GM23338 (cell line): ENCODE measurements around the gene KCNK10. TPM values are rescaled to one million over a fixed set of nuclear protein-coding genes. Genes with fewer than 3 reads are reported as not detected.

Source experiments
- ATAC-seq: fragments of 200-7000 bp; cut with Tn5 transposase; 3 replicates; pipeline ENCODE4 v1.9.1; 2020
- DNase-seq: peaks from one replicate; pipeline ENCODE4 v3.0.0-alpha.2; 2015; ENCODE audit warnings: low spot score
- H2AFZ ChIP-seq: fragments of 200-600 bp; sonication (generic); 2 replicates; pipeline ENCODE4 v1.8.0; 2016; ENCODE audit warnings: antibody characterized with exemption, mild to moderate bottlenecking, moderate library complexity
- H3F3A ChIP-seq: fragments of 200-600 bp; sonication (generic); replicated peaks from 2 replicates; pipeline ENCODE4 v1.8.0; 2017; ENCODE audit warnings: antibody characterized with exemption, mixed run types, low read depth
- H3K27ac ChIP-seq: fragments of 200-600 bp; sonication (generic); 2 replicates; pipeline ENCODE4 v1.6.1; 2016; ENCODE audit warnings: low read depth
- H3K27me3 ChIP-seq: fragments of 200-600 bp; sonication (generic); 2 replicates; pipeline ENCODE4 v1.8.0; 2016; ENCODE audit warnings: mild to moderate bottlenecking, mixed run types, moderate library complexity; ENCODE audit not compliant: insufficient read depth
- H3K36me3 ChIP-seq: fragments of 200-600 bp; sonication (generic); 2 replicates; pipeline ENCODE4 v1.8.0; 2016; ENCODE audit warnings: mild to moderate bottlenecking; ENCODE audit not compliant: insufficient read depth
- H3K4me1 ChIP-seq: fragments of 200-600 bp; sonication (generic); 2 replicates; pipeline ENCODE4 v1.8.0; 2016; ENCODE audit warnings: mild to moderate bottlenecking, moderate library complexity; ENCODE audit not compliant: insufficient read depth
- H3K4me2 ChIP-seq: fragments of 200-600 bp; sonication (generic); 2 replicates; pipeline ENCODE4 v1.7.1; 2017; ENCODE audit warnings: mixed run types
- H3K4me3 ChIP-seq: fragments of 200-600 bp; sonication (generic); 2 replicates; pipeline ENCODE4 v1.6.1; 2016; ENCODE audit warnings: mixed run types
- H3K79me2 ChIP-seq: fragments of 200-600 bp; sonication (generic); replicated peaks from 2 replicates; pipeline ENCODE4 v1.8.0; 2017; ENCODE audit warnings: mild to moderate bottlenecking; ENCODE audit not compliant: insufficient read depth
- H3K9me2 ChIP-seq: fragments of 200-600 bp; sonication (generic); 2 replicates; pipeline ENCODE4 v1.8.0; 2017; ENCODE audit not compliant: insufficient read depth
- H4K20me1 ChIP-seq: fragments of 200-600 bp; sonication (generic); replicated peaks from 2 replicates; pipeline ENCODE4 v1.8.0; 2017; ENCODE audit warnings: mild to moderate bottlenecking; ENCODE audit not compliant: insufficient read depth
- H3K27ac Mint-ChIP-seq: 2 replicates; pipeline ENCODE4 v1.8.0; 2020; ENCODE audit warnings: inconsistent platforms, mild to moderate bottlenecking, moderate library complexity, mixed read lengths
- H3K27me3 Mint-ChIP-seq: 3 replicates; pipeline ENCODE4 v1.8.0; 2022; ENCODE audit warnings: low read depth, mild to moderate bottlenecking, moderate library complexity, mixed read lengths, inconsistent platforms; ENCODE audit not compliant: insufficient read depth, poor library complexity
- H3K36me3 Mint-ChIP-seq: 3 replicates; pipeline ENCODE4 v1.8.0; 2021; ENCODE audit warnings: low read depth, mild to moderate bottlenecking, inconsistent platforms, moderate library complexity, mixed read lengths
- H3K4me1 Mint-ChIP-seq: 3 replicates; pipeline ENCODE4 v1.8.0; 2020; ENCODE audit warnings: mild to moderate bottlenecking, inconsistent platforms, mixed read lengths
- H3K4me3 Mint-ChIP-seq: 3 replicates; pipeline ENCODE4 v1.8.0; 2021; ENCODE audit warnings: moderate library complexity, mild to moderate bottlenecking, inconsistent platforms, mixed read lengths
- H3K9me3 Mint-ChIP-seq: 3 replicates; pipeline ENCODE4 v1.8.0; 2020; ENCODE audit warnings: moderate library complexity, mild to moderate bottlenecking, inconsistent platforms, mixed read lengths
- CREB1 ChIP-seq: fragments of 250-450 bp; sonication (Bioruptor Pico); IDR thresholded peaks from 2 replicates; pipeline ENCODE4 v1.5.0; 2020; ENCODE audit warnings: low read depth, mild to moderate bottlenecking, moderate library complexity
- CTCF ChIP-seq, 2 experiments: fragments of 200-600 bp in 1 of 2; sonication (generic) in 1 of 2; conservative IDR thresholded peaks; 2 replicates each; pipeline versions ENCODE4 v1.5.1 to v1.6.1; 2016 to 2017; ENCODE audit warnings: antibody characterized with exemption in 2 of 2, low read depth in 2 of 2, mild to moderate bottlenecking in 2 of 2, moderate library complexity in 1 of 2
- EZH2 ChIP-seq: fragments of 200-600 bp; sonication (generic); IDR thresholded peaks from one replicate; pipeline ENCODE4 v1.8.0; 2017; ENCODE audit warnings: antibody characterized with exemption, mild to moderate bottlenecking, low read depth; ENCODE audit not compliant: unreplicated experiment
- EZH2phosphoT487 ChIP-seq: fragments of 200-600 bp; sonication (generic); IDR thresholded peaks from one replicate; pipeline ENCODE4 v1.8.1; 2018; ENCODE audit warnings: antibody characterized with exemption; ENCODE audit not compliant: unreplicated experiment
- JUNB ChIP-seq: IDR thresholded peaks from one replicate; pipeline ENCODE4 v1.6.1; 2016; ENCODE audit warnings: antibody characterized with exemption; ENCODE audit not compliant: unreplicated experiment
- NANOG ChIP-seq: IDR thresholded peaks from 2 replicates; pipeline ENCODE4 v1.6.1; 2016; ENCODE audit warnings: antibody characterized with exemption, borderline replicate concordance
- POLR2AphosphoS5 ChIP-seq: IDR thresholded peaks from 2 replicates; pipeline ENCODE4 v1.6.1; 2016; ENCODE audit warnings: antibody characterized with exemption, low read depth
- REST ChIP-seq: IDR thresholded peaks from one replicate; pipeline ENCODE4 v1.6.1; 2018; ENCODE audit warnings: antibody characterized with exemption; ENCODE audit not compliant: unreplicated experiment
- STAT1 ChIP-seq: IDR thresholded peaks from one replicate; pipeline ENCODE4 v1.6.1; 2016; ENCODE audit warnings: antibody characterized with exemption; ENCODE audit not compliant: unreplicated experiment
- ZNF114 ChIP-seq: fragments of 250-450 bp; sonication (Bioruptor Pico); IDR thresholded peaks from 2 replicates; pipeline ENCODE4 v1.5.0; 2020; ENCODE audit warnings: mild to moderate bottlenecking, moderate library complexity
- ZNF331 ChIP-seq: fragments of 250-450 bp; sonication (Bioruptor Pico); IDR thresholded peaks from 2 replicates; pipeline ENCODE4 v1.5.0; 2020; ENCODE audit warnings: low read depth, mild to moderate bottlenecking, moderate library complexity
- polyA plus RNA-seq: library from polyadenylated mRNA; unstranded; fragments of >200 nt; fragmentation: Nextera tagmentation; extraction: Ambion mirVana; gene quantifications from 2 replicates; pipeline ENCODE4 v1.2.1, GENCODE V29; 2016
- total RNA-seq: library from RNA; depleted of rRNA; stranded (reverse); fragments of >200 nt; shearing (Covaris generic); gene quantifications from 2 replicates; pipeline ENCODE4 v1.2.3, GENCODE V29; 2014
- TF ChIP-seq, protein P1 (sequence below): fragments of 250-450 bp; sonication (Bioruptor Pico); IDR thresholded peaks from 2 replicates; pipeline ENCODE4 v1.5.0; 2020; ENCODE audit warnings: mild to moderate bottlenecking, moderate library complexity
- TF ChIP-seq, protein P2 (sequence below): IDR thresholded peaks from 2 replicates; pipeline ENCODE4 v1.6.1; 2016; ENCODE audit warnings: antibody characterized with exemption

Gene KCNK10
- total and polyA plus RNA-seq, 2 experiments from 2014 or later: 0.29 to 1.0 TPM

- Histone ChIP-seq H3K9me2 (no peaks in the 10 kb centered on the region; the same call in 1 of the 2 replicates), H3K27ac (no peak overlapping the region), H3K4me1 (no peaks in the 10 kb centered on the region), H3K4me3 (no peak overlapping the region), H2AFZ (no peak overlapping the region), H3K79me2 (no peaks in the 10 kb centered on the region), H4K20me1 (no peaks in the 10 kb centered on the region), H3K27me3 (no peaks in the 10 kb centered on the region), H3F3A (no peaks in the 10 kb centered on the region), H3K36me3 (no peaks in the 10 kb centered on the region), H3K4me2 (no peak overlapping the region)
- Mint-ChIP-seq H3K4me3 (no peak overlapping the region), H3K27me3 (peaks cover 3% of the 10 kb centered on the region), H3K4me1 (no peaks in the 10 kb centered on the region), H3K9me3 (no peaks in the 10 kb centered on the region), H3K36me3 (no peaks in the 10 kb centered on the region), H3K27ac (no peak overlapping the region)
- DNase-seq (no peak), ATAC-seq (no peak)
- TF ChIP-seq POLR2AphosphoS5 (no peak), EZH2 (no peak), REST (no peak), CTCF (conservative IDR thresholded peaks at IDR 0.05; ENCODE audit: low read depth in 2 of 2) (no peak), NANOG (no peak), STAT1 (no peak), CREB1 (no peak), JUNB (no peak), ZNF114 (no peak), ZNF331 (no peak), EZH2phosphoT487 (no peak)
- TF ChIP-seq, protein P1, sequence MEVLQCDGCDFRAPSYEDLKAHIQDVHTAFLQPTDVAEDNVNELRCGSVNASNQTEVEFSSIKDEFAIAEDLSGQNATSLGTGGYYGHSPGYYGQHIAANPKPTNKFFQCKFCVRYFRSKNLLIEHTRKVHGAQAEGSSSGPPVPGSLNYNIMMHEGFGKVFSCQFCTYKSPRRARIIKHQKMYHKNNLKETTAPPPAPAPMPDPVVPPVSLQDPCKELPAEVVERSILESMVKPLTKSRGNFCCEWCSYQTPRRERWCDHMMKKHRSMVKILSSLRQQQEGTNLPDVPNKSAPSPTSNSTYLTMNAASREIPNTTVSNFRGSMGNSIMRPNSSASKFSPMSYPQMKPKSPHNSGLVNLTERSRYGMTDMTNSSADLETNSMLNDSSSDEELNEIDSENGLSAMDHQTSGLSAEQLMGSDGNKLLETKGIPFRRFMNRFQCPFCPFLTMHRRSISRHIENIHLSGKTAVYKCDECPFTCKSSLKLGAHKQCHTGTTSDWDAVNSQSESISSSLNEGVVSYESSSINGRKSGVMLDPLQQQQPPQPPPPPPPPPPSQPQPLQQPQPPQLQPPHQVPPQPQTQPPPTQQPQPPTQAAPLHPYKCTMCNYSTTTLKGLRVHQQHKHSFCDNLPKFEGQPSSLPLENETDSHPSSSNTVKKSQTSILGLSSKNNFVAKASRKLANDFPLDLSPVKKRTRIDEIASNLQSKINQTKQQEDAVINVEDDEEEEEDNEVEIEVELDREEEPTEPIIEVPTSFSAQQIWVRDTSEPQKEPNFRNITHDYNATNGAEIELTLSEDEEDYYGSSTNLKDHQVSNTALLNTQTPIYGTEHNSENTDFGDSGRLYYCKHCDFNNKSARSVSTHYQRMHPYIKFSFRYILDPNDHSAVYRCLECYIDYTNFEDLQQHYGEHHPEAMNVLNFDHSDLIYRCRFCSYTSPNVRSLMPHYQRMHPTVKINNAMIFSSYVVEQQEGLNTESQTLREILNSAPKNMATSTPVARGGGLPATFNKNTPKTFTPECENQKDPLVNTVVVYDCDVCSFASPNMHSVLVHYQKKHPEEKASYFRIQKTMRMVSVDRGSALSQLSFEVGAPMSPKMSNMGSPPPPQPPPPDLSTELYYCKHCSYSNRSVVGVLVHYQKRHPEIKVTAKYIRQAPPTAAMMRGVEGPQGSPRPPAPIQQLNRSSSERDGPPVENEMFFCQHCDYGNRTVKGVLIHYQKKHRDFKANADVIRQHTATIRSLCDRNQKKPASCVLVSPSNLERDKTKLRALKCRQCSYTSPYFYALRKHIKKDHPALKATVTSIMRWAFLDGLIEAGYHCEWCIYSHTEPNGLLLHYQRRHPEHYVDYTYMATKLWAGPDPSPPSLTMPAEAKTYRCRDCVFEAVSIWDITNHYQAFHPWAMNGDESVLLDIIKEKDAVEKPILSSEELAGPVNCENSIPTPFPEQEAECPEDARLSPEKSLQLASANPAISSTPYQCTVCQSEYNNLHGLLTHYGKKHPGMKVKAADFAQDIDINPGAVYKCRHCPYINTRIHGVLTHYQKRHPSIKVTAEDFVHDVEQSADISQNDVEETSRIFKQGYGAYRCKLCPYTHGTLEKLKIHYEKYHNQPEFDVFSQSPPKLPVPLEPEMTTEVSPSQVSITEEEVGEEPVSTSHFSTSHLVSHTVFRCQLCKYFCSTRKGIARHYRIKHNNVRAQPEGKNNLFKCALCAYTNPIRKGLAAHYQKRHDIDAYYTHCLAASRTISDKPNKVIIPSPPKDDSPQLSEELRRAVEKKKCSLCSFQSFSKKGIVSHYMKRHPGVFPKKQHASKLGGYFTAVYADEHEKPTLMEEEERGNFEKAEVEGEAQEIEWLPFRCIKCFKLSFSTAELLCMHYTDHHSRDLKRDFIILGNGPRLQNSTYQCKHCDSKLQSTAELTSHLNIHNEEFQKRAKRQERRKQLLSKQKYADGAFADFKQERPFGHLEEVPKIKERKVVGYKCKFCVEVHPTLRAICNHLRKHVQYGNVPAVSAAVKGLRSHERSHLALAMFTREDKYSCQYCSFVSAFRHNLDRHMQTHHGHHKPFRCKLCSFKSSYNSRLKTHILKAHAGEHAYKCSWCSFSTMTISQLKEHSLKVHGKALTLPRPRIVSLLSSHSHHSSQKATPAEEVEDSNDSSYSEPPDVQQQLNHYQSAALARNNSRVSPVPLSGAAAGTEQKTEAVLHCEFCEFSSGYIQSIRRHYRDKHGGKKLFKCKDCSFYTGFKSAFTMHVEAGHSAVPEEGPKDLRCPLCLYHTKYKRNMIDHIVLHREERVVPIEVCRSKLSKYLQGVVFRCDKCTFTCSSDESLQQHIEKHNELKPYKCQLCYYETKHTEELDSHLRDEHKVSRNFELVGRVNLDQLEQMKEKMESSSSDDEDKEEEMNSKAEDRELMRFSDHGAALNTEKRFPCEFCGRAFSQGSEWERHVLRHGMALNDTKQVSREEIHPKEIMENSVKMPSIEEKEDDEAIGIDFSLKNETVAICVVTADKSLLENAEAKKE (CRISPR knock-in tag): no peak
- TF ChIP-seq, protein P2, sequence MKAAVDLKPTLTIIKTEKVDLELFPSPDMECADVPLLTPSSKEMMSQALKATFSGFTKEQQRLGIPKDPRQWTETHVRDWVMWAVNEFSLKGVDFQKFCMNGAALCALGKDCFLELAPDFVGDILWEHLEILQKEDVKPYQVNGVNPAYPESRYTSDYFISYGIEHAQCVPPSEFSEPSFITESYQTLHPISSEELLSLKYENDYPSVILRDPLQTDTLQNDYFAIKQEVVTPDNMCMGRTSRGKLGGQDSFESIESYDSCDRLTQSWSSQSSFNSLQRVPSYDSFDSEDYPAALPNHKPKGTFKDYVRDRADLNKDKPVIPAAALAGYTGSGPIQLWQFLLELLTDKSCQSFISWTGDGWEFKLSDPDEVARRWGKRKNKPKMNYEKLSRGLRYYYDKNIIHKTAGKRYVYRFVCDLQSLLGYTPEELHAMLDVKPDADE: no peak
These were observed 33.1 kb downstream of the KCNK10 start for GRCh38 chr14:88289996-88290395.
